ENCODE results near the gene GPRIN3.

DNA sequence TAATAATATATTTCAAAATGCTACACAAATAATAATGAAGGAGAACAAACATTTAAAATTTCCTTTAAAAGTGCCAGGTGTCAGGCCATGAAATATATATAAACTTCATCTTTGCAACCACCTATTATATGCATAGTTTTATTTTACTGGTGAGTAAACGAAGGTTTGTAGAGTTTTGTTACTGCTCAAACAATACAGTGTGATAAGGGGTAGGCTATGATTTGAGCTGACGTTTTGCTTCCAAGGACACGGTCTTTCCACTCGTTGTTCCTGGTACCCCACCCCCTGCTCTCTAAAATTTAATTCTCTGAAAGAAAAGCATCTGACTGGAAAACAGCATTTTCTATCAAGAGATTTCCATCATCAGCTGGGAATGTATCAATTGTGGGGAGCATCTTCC, 27.2 kb upstream of the GPRIN3 start:
- TF ChIP-seq POLR2AphosphoS5 (IDR thresholded peaks at IDR 0.05; ENCODE audit: borderline replicate concordance, low read depth, low read length): no peak
- TF ChIP-seq EZH2 (IDR thresholded peaks at IDR 0.05): no peak
- TF ChIP-seq FOXP2 (optimal IDR thresholded peaks at IDR 0.05; ENCODE audit: control extremely low read depth, extremely low read length, insufficient read depth): no peak

Measured in SK-N-MC (cell line).